ENCODE measurements around the gene ANKRD2.
A peak's percentile ranks its signal among the peaks of the same experiment; 100 is the strongest.

The ANKRD2 gene

DNA sequence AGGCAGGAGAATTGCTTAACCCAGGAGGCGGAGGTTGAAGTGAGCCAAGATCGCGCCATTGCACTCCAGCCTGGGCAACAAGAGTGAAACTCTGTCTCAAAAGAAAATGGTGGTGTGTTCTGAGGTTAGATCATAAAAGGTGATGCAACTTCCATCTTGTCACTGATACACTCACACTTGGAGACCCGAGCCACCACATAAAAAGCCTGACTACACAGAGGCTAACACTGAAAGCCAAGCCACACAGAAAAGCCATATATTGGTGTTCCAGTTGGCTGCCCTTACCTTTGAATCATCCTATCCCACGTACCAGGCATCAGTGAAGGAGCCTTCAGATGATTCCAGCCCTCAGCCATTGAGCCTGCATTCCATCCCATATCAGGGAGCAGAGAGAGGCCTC lies 56.7 kb downstream of the ANKRD2 start:
- CTCF ChIA-PET, result interaction anchor here (1.0 kb wide), 1 partner anchor 11 kb away, joined by 4 read pairs; the partner anchor contains the start of gene PI4K2A
- TF ChIP-seq, protein P1, sequence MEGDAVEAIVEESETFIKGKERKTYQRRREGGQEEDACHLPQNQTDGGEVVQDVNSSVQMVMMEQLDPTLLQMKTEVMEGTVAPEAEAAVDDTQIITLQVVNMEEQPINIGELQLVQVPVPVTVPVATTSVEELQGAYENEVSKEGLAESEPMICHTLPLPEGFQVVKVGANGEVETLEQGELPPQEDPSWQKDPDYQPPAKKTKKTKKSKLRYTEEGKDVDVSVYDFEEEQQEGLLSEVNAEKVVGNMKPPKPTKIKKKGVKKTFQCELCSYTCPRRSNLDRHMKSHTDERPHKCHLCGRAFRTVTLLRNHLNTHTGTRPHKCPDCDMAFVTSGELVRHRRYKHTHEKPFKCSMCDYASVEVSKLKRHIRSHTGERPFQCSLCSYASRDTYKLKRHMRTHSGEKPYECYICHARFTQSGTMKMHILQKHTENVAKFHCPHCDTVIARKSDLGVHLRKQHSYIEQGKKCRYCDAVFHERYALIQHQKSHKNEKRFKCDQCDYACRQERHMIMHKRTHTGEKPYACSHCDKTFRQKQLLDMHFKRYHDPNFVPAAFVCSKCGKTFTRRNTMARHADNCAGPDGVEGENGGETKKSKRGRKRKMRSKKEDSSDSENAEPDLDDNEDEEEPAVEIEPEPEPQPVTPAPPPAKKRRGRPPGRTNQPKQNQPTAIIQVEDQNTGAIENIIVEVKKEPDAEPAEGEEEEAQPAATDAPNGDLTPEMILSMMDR (conservative IDR thresholded peaks at IDR 0.05; ENCODE audit: low read depth), result no peak

DNA sequence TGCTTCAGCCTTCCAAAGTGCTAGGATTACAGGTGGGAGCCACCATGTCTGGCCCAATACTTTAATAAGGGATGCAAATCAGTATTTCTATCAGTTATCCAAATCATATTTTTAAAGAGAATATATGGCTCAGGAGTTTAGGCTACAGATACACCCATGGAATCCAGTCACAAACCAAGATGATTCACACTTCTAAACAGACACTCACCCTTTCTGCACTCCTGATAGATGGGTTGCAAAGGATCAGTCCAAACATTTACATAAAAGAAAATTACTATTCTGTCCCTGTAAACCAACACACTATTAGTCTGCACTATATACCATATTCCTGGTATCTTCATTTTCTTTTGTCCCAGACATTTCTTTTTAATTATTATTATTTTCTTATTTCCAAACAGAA lies 58.5 kb downstream of the ANKRD2 start:
- TF ChIP-seq, protein P1 (conservative IDR thresholded peaks at IDR 0.05; ENCODE audit: low read depth), result no peak
- CTCF ChIA-PET, result interaction anchor here (0.7 kb wide), 1 partner anchor 60 kb away, joined by 3 read pairs; no protein-coding TSS in a partner anchor
- DNase-seq (ENCODE audit: low spot score), result no peak
- POLR2A ChIA-PET (ENCODE audit: low non-redundant PET), result no interaction called here
- no peak overlapping the region for H3K27ac ChIP-seq

More for the DNA sequence above, 56.7 kb downstream of the ANKRD2 start:
- H3K27ac ChIP-seq, result no peak overlapping the region
- DNase-seq (ENCODE audit: low spot score), result no peak
- POLR2A ChIA-PET (ENCODE audit: low non-redundant PET), result no interaction called here

DNA sequence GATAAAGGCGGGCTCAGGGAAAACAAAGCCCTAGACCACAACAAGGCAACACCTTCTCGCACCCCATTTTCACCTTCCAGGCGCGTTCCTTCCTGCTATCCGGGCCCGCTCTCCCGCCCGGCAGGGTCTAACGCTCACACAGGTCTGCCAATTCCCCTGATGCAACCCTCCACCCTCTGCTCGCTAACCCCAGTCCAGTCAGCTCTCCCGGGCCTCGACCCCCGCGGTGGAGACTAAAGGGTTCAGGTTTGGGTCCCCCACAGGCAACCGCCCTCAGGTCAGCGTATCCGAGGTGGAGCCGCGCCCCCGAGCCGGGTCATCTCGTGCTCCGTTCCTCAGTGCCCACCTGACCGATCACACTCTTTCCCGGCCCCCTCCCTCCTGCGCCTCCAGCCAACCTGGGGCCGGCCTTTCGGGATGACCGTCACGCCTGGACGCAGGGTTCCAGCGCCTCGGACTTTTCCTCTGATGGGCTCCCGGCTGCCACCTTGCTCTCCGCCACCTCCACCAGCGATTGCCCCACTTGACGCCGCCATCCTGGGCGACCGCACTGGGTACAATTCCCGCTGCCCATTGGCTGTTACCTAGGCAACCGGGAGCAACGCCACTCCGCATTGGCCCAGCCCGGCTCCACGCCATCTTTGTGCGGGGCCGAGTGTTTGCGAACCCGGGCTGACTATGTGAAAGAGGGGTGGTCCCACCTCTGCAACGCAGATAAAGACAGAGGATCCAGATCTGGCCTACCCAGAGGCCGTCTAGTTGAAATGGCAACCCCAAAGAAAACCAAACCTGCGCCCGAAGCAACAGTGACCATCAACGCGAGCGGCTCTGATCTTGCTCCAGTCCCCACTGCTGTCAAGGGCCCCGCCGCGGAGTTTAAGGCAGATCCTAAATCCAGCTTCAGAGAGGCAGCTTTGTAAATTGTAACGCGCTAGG lies 60.6 kb downstream of the ANKRD2 start, which contains the start of gene MORN4:
MORN4 (minus strand) TSS at position 552 of the 936 bp plus-strand sequence. CDS start 13,847 bp downstream, outside the sequence.
- ChIA-PET POLR2A (ENCODE audit: low non-redundant PET) (no interaction called here), CTCF (no interaction called here)
- TF ChIP-seq, protein P1 (conservative IDR thresholded peaks at IDR 0.05; ENCODE audit: low read depth), result no peak
- DNase-seq (ENCODE audit: low spot score), result peak; percentile 97
- H3K27ac ChIP-seq, result peak within 1 kb of the TSS; percentile 77
